Thyroid gland (tissue), 4 donors: Measurements from ENCODE around the gene SPOCK1. TPM values are rescaled to one million over a fixed set of nuclear protein-coding genes. Genes with fewer than 3 reads are reported as not detected.

Experiments
- DNase-seq, 2 donors: peaks; one replicate each; pipeline ENCODE4 v3.0.0-alpha.2; 2019
- H3K27ac ChIP-seq, 3 donors: fragments of 200-600 bp; sonication (generic); 1 replicate in 2 of 3; 2 replicates in 1 of 3; pipeline ENCODE4 v1.5.1; 2016 to 2019; ENCODE audit warnings: mild to moderate bottlenecking in 1 of 3, moderate library complexity in 1 of 3
- H3K27me3 ChIP-seq: fragments of 200-600 bp; sonication (generic); one replicate; pipeline ENCODE4 v1.5.1; 2019
- H3K36me3 ChIP-seq, 2 donors: fragments of 200-600 bp; sonication (generic); one replicate each; pipeline ENCODE4 v1.5.1; 2016 to 2019
- H3K4me1 ChIP-seq, 2 donors: fragments of 200-600 bp; sonication (generic); one replicate each; pipeline ENCODE4 v1.5.1; 2017 to 2019
- H3K4me3 ChIP-seq, 3 donors: fragments of 200-600 bp; sonication (generic); replicated peaks in 1 of 3; 1 replicate in 2 of 3; 2 replicates in 1 of 3; pipeline ENCODE4 v1.5.1; 2016; ENCODE audit warnings: mild to moderate bottlenecking in 1 of 3
- H3K9me3 ChIP-seq: fragments of 200-600 bp; sonication (generic); one replicate; pipeline ENCODE4 v1.5.1; 2017
- CTCF ChIP-seq, 6 experiments: fragments of 200-600 bp in 3 of 6; fragments of 450-650 bp in 3 of 6; sonication (generic) in 3 of 6; IDR thresholded peaks; one replicate each; pipeline ENCODE4 v1.5.1; 2016 to 2019; ENCODE audit warnings: antibody characterized with exemption in 6 of 6, mild to moderate bottlenecking in 2 of 6, inconsistent platforms in 1 of 6, moderate library complexity in 1 of 6
- POLR2A ChIP-seq, 2 donors: fragments of 450-650 bp; IDR thresholded peaks; one replicate each; pipeline ENCODE4 v1.6.1; 2017; ENCODE audit warnings: antibody characterized with exemption in 2 of 2, mild to moderate bottlenecking in 2 of 2, moderate library complexity in 1 of 2
- WGBS, 2 donors: methylation state at CpG; one replicate each; pipeline ENCODE4 v1.1.5; 2017; 5-methylcytosine and 5-hydroxymethylcytosine counted together
- intact Hi-C: fragments of 100-400 bp; cut with DNase I; formaldehyde crosslinking; loops from one replicate; pipeline ENCODE4 v1.15.1; 2023
- total RNA-seq, 4 donors: library from RNA; depleted of rRNA; stranded (reverse); fragments of >200 nt; gene quantifications; one replicate each; pipeline ENCODE4 v1.2.3, GENCODE V29; 2016

SPOCK1 gene
- total RNA-seq, 4 donors from 2014 or later, result 15.8 to 34.1 (median 27.5) TPM

GRCh38 chr5:137433539-137433938, 65.6 kb downstream of the SPOCK1 start:
- Histone ChIP-seq H3K9me3 (no peaks in the 10 kb centered on the region), H3K36me3 (no peaks in the 10 kb centered on the region), H3K27ac (no peak overlapping the region), H3K4me3 (no peak overlapping the region), H3K27me3 (no peaks in the 10 kb centered on the region), H3K4me1 (no peaks in the 10 kb centered on the region)
- intact Hi-C loops, result no loop called here
- TF ChIP-seq POLR2A (IDR thresholded peaks at IDR 0.05) (no peak), CTCF (IDR thresholded peaks at IDR 0.05) (no peak)
- WGBS, 2 donors, result 87 to 88% methylated on average over 2 of the region's 2 CpGs
- DNase-seq, result no peak

- WGBS, 2 donors, result 41 to 44% methylated on average over 2 of the region's 2 CpGs
- H3K27ac ChIP-seq, result no peak overlapping the region
- no peaks in the 10 kb centered on the region for H3K9me3 ChIP-seq
- no peaks in the 10 kb centered on the region for H3K4me1 ChIP-seq
- intact Hi-C loops, result no loop called here
- no peak for DNase-seq
- H3K27me3 ChIP-seq, result no peaks in the 10 kb centered on the region
- TF ChIP-seq POLR2A (IDR thresholded peaks at IDR 0.05) (no peak), CTCF (IDR thresholded peaks at IDR 0.05) (no peak)
- no peak overlapping the region for H3K4me3 ChIP-seq
- no peaks in the 10 kb centered on the region for H3K36me3 ChIP-seq
Observed at GRCh38 chr5:137432376-137432775, 66.8 kb downstream of the SPOCK1 start.

- TF ChIP-seq CTCF (IDR thresholded peaks at IDR 0.05) (no peak), POLR2A (IDR thresholded peaks at IDR 0.05) (no peak)
- WGBS, 2 donors, result 36 to 38% methylated on average over 2 of the region's 2 CpGs
- intact Hi-C loops, result no loop called here
- H3K4me1 ChIP-seq, result no peaks in the 10 kb centered on the region
- no peaks in the 10 kb centered on the region for H3K9me3 ChIP-seq
- no peak overlapping the region for H3K4me3 ChIP-seq
- no peaks in the 10 kb centered on the region for H3K27me3 ChIP-seq
- H3K27ac ChIP-seq, result no peak overlapping the region
- DNase-seq, result no peak
- no peaks in the 10 kb centered on the region for H3K36me3 ChIP-seq
Observed at GRCh38 chr5:137431051-137431450, 68.1 kb downstream of the SPOCK1 start.

GRCh38 chr5:137415231-137415681, 83.9 kb downstream of the SPOCK1 start:
- Histone ChIP-seq H3K27me3 (no peaks in the 10 kb centered on the region), H3K4me3 (no peak overlapping the region), H3K4me1 (no peaks in the 10 kb centered on the region), H3K9me3 (no peaks in the 10 kb centered on the region), H3K27ac (no peak overlapping the region), H3K36me3 (no peaks in the 10 kb centered on the region)
- 81 to 84% methylated on average over 2 of the region's 2 CpGs for WGBS, 2 donors
- intact Hi-C loops, result no loop called here
- no peak for DNase-seq
- no peak for TF ChIP-seq CTCF (IDR thresholded peaks at IDR 0.05)

GRCh38 chr5:137414112-137414755, 84.9 kb downstream of the SPOCK1 start:
- H3K27me3 ChIP-seq, result no peaks in the 10 kb centered on the region
- no peaks in the 10 kb centered on the region for H3K9me3 ChIP-seq
- no peak for TF ChIP-seq POLR2A (IDR thresholded peaks at IDR 0.05)
- no peak for TF ChIP-seq CTCF (IDR thresholded peaks at IDR 0.05)
- no peaks in the 10 kb centered on the region for H3K4me1 ChIP-seq
- no peak for DNase-seq
- no peaks in the 10 kb centered on the region for H3K36me3 ChIP-seq
- intact Hi-C loops, result no loop called here
- WGBS, 2 donors, result 84 to 91% methylated on average over 1 of the region's 1 CpG
- H3K4me3 ChIP-seq, result no peak overlapping the region
- no peak overlapping the region for H3K27ac ChIP-seq
